GM23248 (cell line): Measurements from ENCODE around the gene PIGM. TPM values are rescaled to one million over a fixed set of nuclear protein-coding genes. Genes with fewer than 3 reads are reported as not detected.

Source experiments
- DNase-seq: peaks from one replicate; pipeline ENCODE4 v3.0.0-alpha.2; 2015
- H2AFZ ChIP-seq: fragments of 200-600 bp; sonication (generic); 2 replicates; pipeline ENCODE4 v1.6.1; 2016; ENCODE audit warnings: antibody characterized with exemption
- H3F3A ChIP-seq: fragments of 200-600 bp; sonication (generic); 2 replicates; pipeline ENCODE4 v1.6.1; 2016; ENCODE audit warnings: mild to moderate bottlenecking, antibody characterized with exemption, mixed run types; ENCODE audit not compliant: insufficient read depth
- H3K27ac ChIP-seq: fragments of 200-600 bp; sonication (generic); 2 replicates; pipeline ENCODE4 v1.5.1; 2016; ENCODE audit warnings: mild to moderate bottlenecking
- H3K27me3 ChIP-seq: fragments of 200-600 bp; sonication (generic); replicated peaks from 2 replicates; pipeline ENCODE4 v1.6.1; 2016; ENCODE audit warnings: mild to moderate bottlenecking; ENCODE audit not compliant: insufficient read depth
- H3K36me3 ChIP-seq: fragments of 200-600 bp; sonication (generic); 2 replicates; pipeline ENCODE4 v1.6.1; 2016; ENCODE audit warnings: low read depth, mild to moderate bottlenecking
- H3K4me1 ChIP-seq: fragments of 200-600 bp; sonication (generic); 2 replicates; pipeline ENCODE4 v1.6.1; 2016; ENCODE audit warnings: mild to moderate bottlenecking; ENCODE audit not compliant: insufficient read depth
- H3K4me2 ChIP-seq: fragments of 200-600 bp; sonication (generic); one replicate; pipeline ENCODE4 v1.6.1; 2016; ENCODE audit warnings: mild to moderate bottlenecking; ENCODE audit not compliant: unreplicated experiment
- H3K4me3 ChIP-seq: fragments of 200-600 bp; sonication (generic); 2 replicates; pipeline ENCODE4 v1.5.1; 2016; ENCODE audit warnings: mild to moderate bottlenecking
- H3K79me2 ChIP-seq: fragments of 200-600 bp; sonication (generic); 2 replicates; pipeline ENCODE4 v1.6.1; 2016; ENCODE audit warnings: mild to moderate bottlenecking; ENCODE audit not compliant: insufficient read depth
- H3K9ac ChIP-seq: fragments of 200-600 bp; sonication (generic); 2 replicates; pipeline ENCODE4 v1.6.1; 2016; ENCODE audit warnings: mild to moderate bottlenecking
- H3K9me2 ChIP-seq: fragments of 200-600 bp; sonication (generic); 2 replicates; pipeline ENCODE4 v1.6.1; 2016; ENCODE audit warnings: mixed run types, mild to moderate bottlenecking, moderate library complexity; ENCODE audit not compliant: insufficient read depth
- H3K9me3 ChIP-seq: fragments of 200-600 bp; sonication (generic); one replicate; pipeline ENCODE4 v1.6.1; 2017; ENCODE audit warnings: low read depth
- H4K20me1 ChIP-seq: fragments of 200-600 bp; sonication (generic); 2 replicates; pipeline ENCODE4 v1.6.0; 2016; ENCODE audit not compliant: insufficient read depth
- EZH2 ChIP-seq: fragments of 200-600 bp; sonication (generic); IDR thresholded peaks from 2 replicates; pipeline ENCODE4 v1.6.1; 2018; ENCODE audit warnings: antibody characterized with exemption, mild to moderate bottlenecking; ENCODE audit not compliant: insufficient read depth, poor library complexity, severe bottlenecking
- EZH2phosphoT487 ChIP-seq: fragments of 200-600 bp; sonication (generic); IDR thresholded peaks from 2 replicates; pipeline ENCODE4 v1.6.1; 2018; ENCODE audit warnings: antibody characterized with exemption, moderate library complexity, mild to moderate bottlenecking, low read depth; ENCODE audit not compliant: insufficient read depth
- WGBS, 2 experiments: methylation state at CpG; one replicate each; pipeline ENCODE4 v1.1.6; 2015 to 2017; ENCODE audit warnings: low lambda C conversion rate in 2 of 2, low coverage in 1 of 2; ENCODE audit errors: missing lambda C conversion rate in 2 of 2; 5-methylcytosine and 5-hydroxymethylcytosine counted together
- in situ Hi-C: fragments of 300-500 bp; cut with MboI; formaldehyde crosslinking; loops from 2 replicates; pipeline ENCODE4 v1.15.0; 2020
- polyA plus RNA-seq: library from polyadenylated mRNA; unstranded; fragments of >200 nt; fragmentation: Nextera tagmentation; extraction: Ambion mirVana; gene quantifications from 2 replicates; pipeline ENCODE4 v1.2.1, GENCODE V29; 2016
- total RNA-seq: library from RNA; depleted of rRNA; stranded (reverse); fragments of >200 nt; shearing (Covaris generic); gene quantifications from 2 replicates; pipeline ENCODE4 v1.2.3, GENCODE V29; 2014

PIGM gene
- total and polyA plus RNA-seq, 2 experiments from 2014 or later = 5.4 to 5.5 TPM

- TF ChIP-seq EZH2phosphoT487 (no peak), EZH2 (no peak)
- no peaks in the 10 kb centered on the region for H3K79me2 ChIP-seq
- H3K27me3 ChIP-seq = no peaks in the 10 kb centered on the region
- no peak overlapping the region for H3K27ac ChIP-seq
- peaks cover 10% of the 10 kb centered on the region; the same call in 1 of the 2 replicates for H3F3A ChIP-seq
- no peak overlapping the region for H3K4me2 ChIP-seq
- no peak overlapping the region for H3K4me3 ChIP-seq
- no peak overlapping the region for H2AFZ ChIP-seq
- DNase-seq = no peak
- no peaks in the 10 kb centered on the region for H3K9me3 ChIP-seq
- no peaks in the 10 kb centered on the region for H3K9me2 ChIP-seq
- 43 to 47% methylated on average over 5 of the region's 5 CpGs for WGBS, 2 experiments
- in situ Hi-C loops = loop anchor here (25.0 kb wide), 1 partner anchor 859 kb away; the partner anchor contains the start of gene CADM3
- H3K36me3 ChIP-seq = no peaks in the 10 kb centered on the region
- H3K9ac ChIP-seq = no peak overlapping the region
- no peaks in the 10 kb centered on the region for H4K20me1 ChIP-seq
- peaks cover 19% of the 10 kb centered on the region for H3K4me1 ChIP-seq
These were observed 10.3 kb downstream of the PIGM start for GRCh38 chr1:160021376-160022074.

- H2AFZ ChIP-seq = no peak overlapping the region
- no peak overlapping the region for H3K27ac ChIP-seq
- TF ChIP-seq EZH2phosphoT487 (no peak), EZH2 (no peak)
- peaks cover 19% of the 10 kb centered on the region for H3K4me1 ChIP-seq
- in situ Hi-C loops = loop anchor here (25.0 kb wide), 1 partner anchor 858 kb away; the partner anchor contains the start of gene CADM3
- no peaks in the 10 kb centered on the region for H3K79me2 ChIP-seq
- no peak for DNase-seq
- no peak overlapping the region for H3K9ac ChIP-seq
- no peaks in the 10 kb centered on the region for H3K9me2 ChIP-seq
- no peaks in the 10 kb centered on the region for H3K27me3 ChIP-seq
- no peaks in the 10 kb centered on the region for H4K20me1 ChIP-seq
- H3K4me3 ChIP-seq = no peak overlapping the region
- no peak overlapping the region for H3K4me2 ChIP-seq
- H3K9me3 ChIP-seq = no peaks in the 10 kb centered on the region
- no peaks in the 10 kb centered on the region for H3K36me3 ChIP-seq
- WGBS, 2 experiments = 74 to 82% methylated on average over 5 of the region's 5 CpGs
- peaks cover 10% of the 10 kb centered on the region; the same call in 1 of the 2 replicates for H3F3A ChIP-seq
These were observed 11.6 kb downstream of the PIGM start for GRCh38 chr1:160020196-160020595.

GRCh38 chr1:160018900-160019299, 12.9 kb downstream of the PIGM start:
- DNase-seq = peak; percentile 82
- H3F3A ChIP-seq = peaks cover 10% of the 10 kb centered on the region; the same call in 1 of the 2 replicates
- WGBS, 2 experiments = 11% methylated on average over 1 of the region's 1 CpG
- no peaks in the 10 kb centered on the region for H3K9me3 ChIP-seq
- no peaks in the 10 kb centered on the region for H3K79me2 ChIP-seq
- peak overlapping the region; percentile 53 for H3K4me2 ChIP-seq
- peak overlapping the region; percentile 6; the same call in 1 of the 2 replicates for H3K27ac ChIP-seq
- H3K9me2 ChIP-seq = no peaks in the 10 kb centered on the region
- no peak for TF ChIP-seq EZH2
- TF ChIP-seq EZH2phosphoT487 = no peak
- H2AFZ ChIP-seq = no peak overlapping the region
- peaks cover 19% of the 10 kb centered on the region for H3K4me1 ChIP-seq
- no peaks in the 10 kb centered on the region for H3K36me3 ChIP-seq
- no peaks in the 10 kb centered on the region for H3K27me3 ChIP-seq
- no peaks in the 10 kb centered on the region for H4K20me1 ChIP-seq
- no peak overlapping the region for H3K9ac ChIP-seq
- no peak overlapping the region for H3K4me3 ChIP-seq
- in situ Hi-C loops = loop anchor here (25.0 kb wide), 1 partner anchor 857 kb away; the partner anchor contains the start of gene CADM3

- no peaks in the 10 kb centered on the region for H3K36me3 ChIP-seq
- in situ Hi-C loops = loop anchor here (25.0 kb wide), 1 partner anchor 856 kb away; the partner anchor contains the start of gene CADM3
- H3K4me2 ChIP-seq = peak overlapping the region; percentile 53
- no peaks in the 10 kb centered on the region for H4K20me1 ChIP-seq
- H3K4me1 ChIP-seq = peaks cover 19% of the 10 kb centered on the region
- no peaks in the 10 kb centered on the region for H3K79me2 ChIP-seq
- H3K27me3 ChIP-seq = no peaks in the 10 kb centered on the region
- no peak for DNase-seq
- H3K9me3 ChIP-seq = no peaks in the 10 kb centered on the region
- H3F3A ChIP-seq = peaks cover 10% of the 10 kb centered on the region; the same call in 1 of the 2 replicates
- H3K4me3 ChIP-seq = no peak overlapping the region
- TF ChIP-seq EZH2phosphoT487 (no peak), EZH2 (no peak)
- H3K9me2 ChIP-seq = no peaks in the 10 kb centered on the region
- H3K27ac ChIP-seq = no peak overlapping the region
- 65 to 68% methylated on average over 3 of the region's 3 CpGs for WGBS, 2 experiments
- no peak overlapping the region for H3K9ac ChIP-seq
- H2AFZ ChIP-seq = no peak overlapping the region
These were observed 13.4 kb downstream of the PIGM start for GRCh38 chr1:160018347-160018746.
